GM19468 (cell line): ENCODE data around the gene CEP70.
"Not testable (repeated sequence)": the region's sequence is repeated elsewhere in the genome, so short reads cannot be mapped to it uniquely, and the experiment has no call there.

Experiments used
- ATAC-seq: cut with Tn5 transposase; IDR thresholded peaks from one replicate; pipeline ENCODE4 v1.9.1; 2021; ENCODE audit warnings: mild to moderate bottlenecking, moderate library complexity, moderate number of reproducible peaks; ENCODE audit not compliant: unreplicated experiment; ENCODE audit errors: extremely low read depth

The CEP70 gene

DNA sequence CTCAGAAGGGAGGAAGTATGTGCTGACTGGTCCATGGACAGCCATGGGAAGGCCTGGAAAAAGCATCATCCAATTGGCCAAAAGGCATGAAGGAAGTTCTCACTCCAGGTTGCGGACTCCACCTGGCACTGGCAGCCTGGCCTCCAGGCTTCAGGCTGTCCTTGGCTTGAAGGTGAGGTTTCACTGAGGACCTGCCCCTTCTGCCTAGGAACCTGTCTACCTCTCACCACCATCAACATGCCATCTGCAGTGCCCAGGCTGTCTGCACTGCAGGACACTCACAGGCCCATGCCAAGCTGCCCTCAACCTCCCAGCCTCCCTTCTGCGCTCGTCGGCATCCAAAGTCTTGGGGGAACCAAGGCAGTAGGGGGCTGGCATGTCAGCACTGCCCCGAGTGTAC lies 51.1 kb downstream of the CEP70 start:
- no peak for ATAC-seq

DNA sequence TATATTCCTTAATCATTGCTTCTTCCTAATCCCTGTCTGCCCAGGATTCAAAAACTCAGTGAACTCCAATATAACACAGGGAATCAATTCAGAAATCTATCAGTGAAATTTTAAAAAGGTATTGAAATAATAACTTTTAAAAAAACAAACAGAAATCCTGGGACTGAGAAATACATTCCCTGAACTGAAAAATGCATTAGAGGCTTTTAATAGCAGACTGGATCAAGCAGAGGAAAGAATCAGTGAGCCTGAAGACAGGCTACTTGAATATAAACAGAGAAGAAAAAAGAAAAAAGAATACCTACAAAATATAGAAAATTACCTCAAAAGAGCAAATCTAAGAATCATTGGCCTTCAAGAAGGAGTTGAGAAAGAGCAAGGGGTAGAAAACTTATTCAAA lies 54.7 kb downstream of the CEP70 start:
- no peak for ATAC-seq

DNA sequence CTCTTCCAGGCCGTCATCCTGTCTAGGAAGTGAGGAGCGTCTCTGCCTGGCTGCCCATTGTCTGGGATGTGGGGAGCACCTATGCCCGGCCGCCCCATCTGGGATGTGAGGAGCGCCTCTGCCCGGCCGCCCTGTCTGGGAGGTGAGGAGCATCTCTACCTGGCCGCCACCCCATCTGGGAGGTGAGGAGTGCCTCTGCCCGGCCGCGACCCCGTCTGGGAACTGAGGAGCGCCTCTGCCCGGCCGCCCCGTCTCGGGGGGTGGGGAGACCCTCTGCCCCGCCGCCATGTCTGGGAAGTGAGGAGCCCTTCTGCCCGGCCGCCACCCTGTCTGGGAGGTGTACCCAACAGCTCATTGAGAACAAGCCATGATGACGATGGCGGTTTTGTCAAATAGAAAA lies 72.6 kb downstream of the CEP70 start:
- ATAC-seq, result not testable (repeated sequence)

DNA sequence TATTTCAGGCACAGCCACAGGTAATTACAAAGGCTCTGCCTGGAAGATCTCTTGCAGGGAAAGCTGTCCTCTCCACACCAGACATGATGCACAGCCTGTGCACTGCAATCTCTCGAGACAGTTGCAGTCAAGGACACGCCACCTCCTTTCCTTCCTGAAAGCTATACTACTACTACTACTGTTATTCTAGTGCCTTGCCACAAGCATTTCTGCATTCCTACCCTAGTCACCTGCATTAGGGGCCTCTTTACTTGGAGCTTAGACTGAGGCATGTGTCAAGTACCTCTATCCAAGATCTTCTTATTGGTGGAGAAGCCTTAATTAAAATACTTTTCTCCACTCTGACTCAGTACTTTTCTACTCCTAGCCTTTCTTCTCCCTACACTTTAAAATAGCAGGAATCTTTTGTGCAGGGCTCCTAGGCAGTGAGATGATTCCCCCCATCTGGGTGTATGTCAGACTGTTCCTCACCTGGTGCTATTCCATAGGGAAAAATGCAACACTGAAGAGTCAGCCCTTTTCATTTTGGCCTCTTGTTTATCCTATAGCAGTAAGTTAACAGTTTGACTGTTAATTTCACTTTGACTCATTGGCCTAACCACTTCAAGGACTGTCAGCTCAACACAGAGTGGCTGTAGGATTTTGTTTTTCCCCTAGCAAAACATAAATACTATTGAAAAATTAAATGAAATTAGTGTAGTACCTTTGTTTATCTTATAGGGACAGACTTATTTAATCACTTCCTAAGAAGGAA lies 80.8 kb downstream of the CEP70 start:
- no peak for ATAC-seq

DNA sequence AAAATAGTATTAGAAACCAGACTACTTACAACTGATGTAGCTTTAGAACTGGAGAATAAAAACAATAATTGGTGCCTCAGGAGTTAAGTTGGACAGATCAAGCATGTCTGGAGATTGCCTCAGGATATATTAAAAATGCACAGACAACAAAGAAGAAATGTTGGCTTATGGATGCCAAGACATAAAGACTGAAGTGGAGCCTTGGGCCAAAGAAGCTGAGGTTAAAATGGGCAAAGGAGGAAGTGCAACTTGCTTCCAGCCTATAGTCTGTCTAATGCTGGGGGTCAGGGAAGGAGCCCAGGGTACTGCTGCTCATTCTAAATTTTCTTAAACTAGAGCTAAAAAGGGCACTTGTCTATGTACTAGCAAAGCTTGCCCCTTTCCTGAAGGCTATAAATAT lies 82.1 kb downstream of the CEP70 start:
- ATAC-seq, result no peak

DNA sequence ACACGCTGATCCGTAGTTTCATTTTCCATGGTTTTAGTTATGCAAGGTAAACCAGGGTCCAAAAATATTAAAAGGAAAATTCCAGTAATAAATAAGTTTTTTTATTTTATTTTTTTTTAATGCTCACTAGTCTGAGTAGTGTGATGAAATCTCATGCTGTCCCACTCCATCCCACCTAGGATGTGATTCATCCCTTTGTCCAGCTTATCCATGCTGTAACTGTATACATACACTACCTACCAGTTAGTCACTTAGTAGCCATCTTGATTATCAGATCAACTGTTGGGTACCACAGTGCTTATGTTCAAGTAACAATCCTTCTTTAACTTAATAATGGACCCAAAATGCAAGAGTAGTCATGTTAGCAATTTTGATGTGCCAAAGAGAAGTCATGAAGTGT lies 84.5 kb downstream of the CEP70 start:
- ATAC-seq, result no peak

DNA sequence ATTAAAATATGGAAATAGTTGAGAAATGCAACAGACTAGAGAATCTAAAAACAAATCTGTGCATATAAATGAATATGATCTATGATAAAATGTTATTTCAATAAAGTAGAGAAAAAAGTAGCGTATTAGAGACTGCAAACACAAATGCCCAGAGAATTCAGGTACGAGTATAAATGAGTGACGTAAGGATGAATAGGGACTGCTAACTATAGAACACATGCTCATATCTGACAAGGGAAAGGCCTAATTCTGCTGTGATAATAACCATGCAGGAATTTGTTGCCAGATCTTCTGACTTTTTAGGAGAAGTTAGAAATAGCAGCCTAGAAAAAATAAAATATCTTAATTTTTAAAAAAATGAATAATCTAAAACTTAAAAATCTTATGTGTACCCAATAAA lies 86.5 kb downstream of the CEP70 start:
- no peak for ATAC-seq

DNA sequence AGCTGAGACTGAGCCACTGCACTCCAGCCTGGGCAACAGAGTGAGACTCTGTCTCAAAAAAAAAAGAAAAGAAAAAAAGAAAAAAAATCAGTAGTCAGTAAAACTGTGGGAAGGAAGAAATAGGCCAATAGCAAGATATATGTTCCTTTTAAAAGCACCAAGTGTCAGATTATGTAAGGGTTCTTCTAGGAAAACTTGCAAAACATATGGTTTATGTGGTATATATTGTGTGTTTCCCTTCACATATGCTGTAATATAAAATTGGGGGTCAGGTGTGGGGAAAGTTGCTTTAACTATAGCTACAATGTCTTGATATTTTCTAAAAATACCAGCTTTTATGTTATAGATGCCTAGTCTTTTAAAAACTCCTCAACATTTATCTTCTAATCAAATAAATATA lies 95.1 kb downstream of the CEP70 start:
- ATAC-seq, result no peak

DNA sequence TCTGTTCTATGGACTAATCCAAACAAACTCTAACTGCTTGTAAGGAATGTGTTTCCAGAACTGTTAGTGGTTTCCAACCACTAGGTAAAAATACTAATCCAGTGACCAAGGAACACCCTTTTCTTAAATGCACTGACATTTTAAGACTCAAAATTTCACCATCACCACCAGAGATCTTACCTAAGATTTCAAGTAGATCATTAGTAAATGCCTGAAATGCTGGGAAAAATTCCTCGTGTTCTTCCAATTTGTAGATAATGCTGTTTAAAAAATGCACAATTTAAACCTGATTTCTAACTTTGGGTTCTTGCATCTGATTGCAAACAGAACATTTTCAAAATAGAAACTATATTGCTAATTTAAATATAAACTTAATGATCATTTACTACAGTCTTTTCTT lies 96.2 kb downstream of the CEP70 start:
- no peak for ATAC-seq

DNA sequence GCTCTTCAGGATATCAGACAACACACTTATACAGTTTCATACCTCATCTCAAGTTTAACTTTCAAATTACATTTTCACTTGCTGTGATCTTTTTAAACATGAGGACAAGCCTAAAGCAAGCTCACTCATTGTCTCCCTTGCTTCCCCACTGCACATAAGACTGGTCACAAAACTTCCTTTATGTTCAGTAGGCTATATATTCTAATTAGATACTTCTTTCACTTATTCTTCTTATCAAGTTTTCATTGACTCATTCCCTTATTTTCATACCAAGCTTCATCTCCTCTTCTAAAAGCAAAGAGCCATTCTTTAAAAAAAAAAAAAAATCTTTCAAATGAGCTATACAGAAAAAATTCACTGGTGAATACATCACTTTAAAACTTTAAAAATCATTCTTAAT lies 97.0 kb downstream of the CEP70 start:
- no peak for ATAC-seq

DNA sequence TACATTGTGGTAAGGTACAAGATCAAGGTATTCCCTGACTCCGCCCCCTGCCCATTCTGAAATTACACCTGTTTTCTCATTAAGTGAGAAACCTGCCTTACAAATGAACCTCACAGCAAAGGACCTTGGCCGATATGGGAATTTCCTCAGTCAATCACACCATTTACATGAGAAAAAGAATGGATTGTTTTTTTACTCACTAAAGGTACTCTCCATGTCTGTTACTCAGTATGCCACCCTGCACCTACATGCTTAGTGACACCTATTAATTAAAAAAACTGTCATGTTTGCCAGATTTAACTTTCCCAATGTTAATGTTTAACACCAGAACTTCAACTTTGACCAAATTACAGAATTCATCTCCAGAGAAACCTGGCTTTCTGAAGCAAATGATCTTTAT lies 97.6 kb downstream of the CEP70 start:
- ATAC-seq, result no peak

DNA sequence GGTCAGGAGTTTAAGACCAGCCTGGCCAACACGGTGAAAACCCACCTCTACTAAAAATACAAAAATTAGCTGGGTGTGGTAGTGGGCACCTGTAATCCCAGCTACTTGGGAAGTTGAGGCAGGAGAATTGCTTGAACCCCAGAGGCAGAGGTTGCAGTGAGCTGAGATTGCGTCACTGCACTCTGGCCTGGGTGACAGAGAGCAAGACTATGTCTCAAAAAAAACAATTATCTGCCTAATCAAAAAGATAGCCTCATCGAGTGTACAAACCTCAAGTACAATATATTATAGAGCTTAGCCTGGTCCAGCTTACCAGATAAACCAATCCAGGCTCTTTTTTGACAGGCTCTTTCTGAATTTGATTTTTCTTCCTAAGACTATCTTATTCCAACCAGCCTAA lies 98.4 kb downstream of the CEP70 start:
- ATAC-seq, result not testable (repeated sequence)

DNA sequence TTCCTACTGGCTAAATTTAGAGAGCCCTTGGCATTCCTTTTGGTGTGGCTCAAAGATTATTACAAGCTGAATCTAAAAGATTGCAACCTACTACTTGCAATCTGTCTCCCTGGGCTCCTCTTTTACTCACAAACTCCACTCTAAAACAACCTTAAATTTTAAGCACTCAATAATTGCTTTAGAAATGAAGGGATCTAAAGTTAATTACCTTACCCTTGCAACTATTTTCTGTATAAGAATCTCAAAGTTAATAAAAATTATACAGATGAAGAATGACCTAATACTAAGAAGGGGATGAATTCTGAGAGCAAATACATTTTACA lies 99.5 kb downstream of the CEP70 start:
- ATAC-seq, result no peak

DNA sequence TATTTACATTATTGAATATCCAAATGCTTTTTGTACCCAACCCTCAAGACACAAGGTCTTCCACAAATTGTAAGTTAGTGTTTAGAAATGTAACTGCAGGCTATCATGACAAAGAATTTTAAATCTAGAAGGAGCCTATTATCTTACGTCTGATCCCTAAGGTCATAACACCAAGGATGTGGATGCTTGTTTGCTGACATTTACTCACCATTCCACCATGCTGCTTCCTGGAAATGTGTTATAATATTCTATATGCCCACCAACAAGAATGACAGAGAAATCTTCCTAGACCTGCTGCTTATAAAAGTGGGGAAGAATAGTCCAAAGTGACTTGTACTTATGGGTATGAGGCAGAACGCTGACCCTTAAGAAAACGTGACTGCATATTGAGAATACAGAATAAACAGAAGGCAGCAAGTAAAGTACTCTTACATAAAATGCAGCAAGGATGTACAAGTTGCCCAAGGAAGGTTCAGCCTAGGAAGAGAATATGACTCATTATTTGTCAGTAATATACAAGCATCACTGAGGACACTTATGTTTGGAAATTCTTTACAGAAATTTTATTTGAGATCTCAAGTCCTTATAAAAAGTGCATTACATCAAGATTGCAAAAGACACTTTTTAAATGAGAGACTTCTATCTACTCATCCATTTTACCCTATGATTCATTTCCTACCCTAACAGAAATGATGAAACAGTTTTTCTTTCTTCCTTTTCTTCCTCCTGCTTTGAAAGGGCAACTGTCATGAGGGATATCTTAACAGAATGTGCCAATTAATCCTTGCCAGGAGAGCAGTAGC lies 100.1 kb downstream of the CEP70 start:
- no peak for ATAC-seq

DNA sequence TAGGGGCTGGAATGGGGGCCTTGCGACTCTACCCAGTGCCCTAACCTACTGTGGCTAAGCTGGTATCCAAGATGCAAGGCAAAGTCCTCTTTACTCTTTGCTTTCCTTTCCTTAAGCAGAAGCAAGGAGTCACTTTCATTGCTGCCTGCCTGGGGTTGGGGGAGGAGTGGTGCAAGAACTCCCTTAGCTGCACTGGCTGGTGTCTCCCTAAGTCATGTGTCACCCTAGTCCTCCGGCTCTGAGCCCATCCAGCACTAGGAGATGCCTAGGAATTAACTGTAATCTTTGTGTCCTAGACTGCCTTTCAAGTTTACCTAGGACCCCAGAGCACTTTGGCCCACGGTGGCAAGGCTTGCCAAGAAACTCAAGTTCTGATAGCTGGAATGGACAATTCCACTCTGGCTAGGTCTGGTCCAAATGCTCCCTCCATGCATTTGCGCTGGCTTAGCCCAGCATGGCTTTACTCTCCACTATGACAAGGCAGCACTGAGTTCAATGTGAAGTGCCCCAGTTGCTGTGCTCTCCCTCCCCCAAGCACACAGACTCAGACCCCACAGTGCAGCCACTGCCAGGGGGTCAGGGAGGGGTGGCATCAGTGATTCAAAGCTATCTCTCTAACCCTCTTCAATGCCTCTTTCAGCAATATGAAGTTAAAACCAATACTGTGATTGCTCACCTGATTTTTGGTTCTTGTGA lies 100.9 kb downstream of the CEP70 start:
- no peak for ATAC-seq

DNA sequence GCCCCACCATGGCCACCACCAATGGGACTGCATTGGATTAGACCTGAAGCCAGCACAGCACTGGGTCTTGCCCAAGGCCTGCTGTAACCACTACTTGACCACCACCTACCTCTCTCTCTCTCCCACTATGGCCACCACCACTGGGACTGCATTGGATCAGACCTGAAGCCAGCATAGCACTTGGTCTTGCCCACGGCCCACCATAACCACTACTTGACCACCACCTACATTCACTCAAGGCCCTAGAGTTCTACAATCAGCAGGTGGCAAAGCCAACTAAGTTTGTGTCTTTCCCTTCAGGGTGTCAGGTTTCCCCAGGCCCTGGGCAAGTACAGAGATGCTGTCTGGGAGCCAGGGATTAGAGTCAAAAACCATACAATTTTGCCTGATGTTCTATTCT lies 102.1 kb downstream of the CEP70 start:
- ATAC-seq, result no peak

DNA sequence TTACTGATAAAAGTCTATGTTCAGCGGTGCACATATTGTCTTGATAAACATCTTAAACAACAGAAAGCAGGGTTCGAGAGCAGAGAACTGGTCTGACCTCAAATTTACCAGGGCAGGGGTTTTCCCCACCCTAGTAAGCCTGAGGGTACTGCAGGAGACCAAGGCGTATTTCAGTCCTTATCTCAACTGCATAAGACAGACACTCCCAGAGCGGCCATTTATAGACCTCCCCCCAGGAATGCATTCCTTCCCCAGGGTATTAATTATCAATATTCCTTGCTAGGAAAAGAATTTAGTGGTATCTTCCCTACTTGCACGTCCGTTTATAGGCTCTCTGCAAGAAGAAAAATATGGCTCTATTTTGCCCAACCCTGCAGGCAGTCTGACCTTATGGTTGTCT lies 107.5 kb downstream of the CEP70 start:
- ATAC-seq, result not testable (repeated sequence)

DNA sequence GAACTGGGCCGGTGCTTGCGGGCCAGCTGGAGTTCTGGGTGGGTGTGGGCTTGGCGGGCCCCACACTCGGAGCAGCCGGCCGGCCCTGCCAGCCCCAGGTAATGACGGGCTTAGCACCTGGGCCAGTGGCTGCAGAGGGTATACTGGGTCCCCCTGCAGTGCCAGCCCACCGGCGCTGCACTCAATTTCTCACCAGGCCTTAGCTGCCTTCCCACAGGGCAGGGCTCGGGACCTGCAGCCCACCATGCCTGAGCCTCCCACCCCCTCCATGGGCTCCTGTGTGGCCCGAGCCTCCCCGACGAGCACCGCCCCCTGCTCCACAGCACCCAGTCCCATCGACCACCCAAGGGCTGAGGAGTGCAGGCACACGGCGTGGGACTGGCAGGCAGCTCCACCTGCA lies 109.4 kb downstream of the CEP70 start:
- ATAC-seq, result not testable (repeated sequence)

DNA sequence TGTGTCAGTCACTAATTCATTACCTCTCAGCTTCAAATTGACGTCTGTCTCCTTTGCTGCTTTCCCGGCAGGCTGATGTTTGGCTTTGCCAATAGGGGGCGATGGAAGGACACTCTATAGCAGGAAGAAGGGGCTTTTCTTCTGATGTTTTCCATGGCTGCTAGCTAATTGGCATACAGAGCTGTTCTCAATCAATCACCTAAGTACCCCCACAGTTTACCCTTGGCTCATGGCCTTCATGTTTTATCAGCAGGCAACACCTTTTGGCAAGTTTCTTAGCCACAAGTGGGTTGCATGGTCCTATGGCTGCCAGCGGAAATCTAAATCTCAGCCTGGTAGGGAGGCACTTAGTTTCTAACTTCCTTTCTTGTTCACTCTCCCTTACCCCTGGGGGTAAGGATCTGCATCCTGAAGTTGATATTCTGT lies 114.6 kb downstream of the CEP70 start:
- ATAC-seq, result no peak

DNA sequence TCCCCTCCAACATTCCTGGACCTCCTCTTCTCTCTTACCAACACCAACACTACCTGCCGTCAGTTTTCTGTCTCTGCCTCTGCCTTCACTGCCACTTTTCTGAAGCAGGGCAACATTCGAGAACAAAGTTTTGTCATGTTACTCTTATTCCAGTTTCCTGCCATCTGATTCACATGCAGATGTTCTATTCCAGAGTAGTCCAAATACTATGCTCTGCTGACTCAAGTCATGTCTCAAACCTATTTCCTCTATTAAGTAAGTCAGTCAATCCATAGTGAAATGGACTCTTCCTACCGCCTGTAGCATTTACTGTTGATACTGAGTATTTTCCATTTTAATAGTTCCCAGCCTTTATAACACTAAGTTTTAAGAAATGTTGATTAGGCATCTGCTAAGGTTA lies 116.3 kb downstream of the CEP70 start:
- ATAC-seq, result no peak

DNA sequence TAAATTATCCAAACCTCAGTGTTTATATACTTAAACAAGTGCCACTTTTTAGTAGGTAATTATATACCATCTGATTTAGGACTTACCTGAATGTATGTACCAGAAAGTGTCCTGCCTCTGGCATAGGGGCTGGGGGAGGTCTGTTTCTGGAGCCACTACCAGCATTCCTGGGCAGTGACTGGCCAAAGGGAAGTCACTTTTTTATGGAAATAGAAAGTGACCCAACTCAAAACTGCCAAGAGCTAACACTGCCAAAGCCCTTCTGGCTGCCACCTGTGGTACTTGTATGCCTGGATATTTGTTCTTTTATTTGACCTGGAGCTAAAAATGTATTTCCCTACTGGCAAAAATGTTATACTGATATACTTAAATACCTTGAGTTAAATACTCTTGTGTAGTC lies 116.9 kb downstream of the CEP70 start:
- no peak for ATAC-seq
